ENCODE data around the gene ADCY4. TPM values are rescaled to one million over a fixed set of nuclear protein-coding genes. Genes with fewer than 3 reads are reported as not detected.

The ADCY4 gene
- total RNA-seq, 1 donor from 2014 or later: 74.6 TPM

DNA sequence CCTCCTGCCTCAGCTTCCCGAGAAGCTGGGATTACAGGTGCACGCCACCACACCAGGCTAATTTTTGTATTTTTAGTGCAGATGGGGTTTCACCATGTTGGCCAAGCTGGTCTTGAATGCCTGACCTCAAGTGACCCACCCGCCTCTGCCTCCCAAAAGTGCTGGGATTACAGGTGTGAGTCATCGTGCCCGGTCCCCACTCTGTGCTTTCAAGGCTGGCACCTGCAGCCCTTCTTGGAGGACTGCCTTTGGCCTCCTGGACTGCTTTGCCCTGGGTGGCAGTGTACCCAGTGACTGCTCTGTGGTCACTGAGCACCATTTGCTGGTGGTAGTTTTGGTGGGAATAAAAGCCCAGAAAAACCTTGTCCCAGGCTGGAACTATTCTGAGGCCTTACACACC lies 47.9 kb downstream of the ADCY4 start:
- Mint-ChIP-seq H3K4me3 (ENCODE audit: unreplicated experiment) (no peak overlapping the region), H3K36me3 (ENCODE audit: low read depth, unreplicated experiment) (peaks cover 15% of the 10 kb centered on the region), H3K4me1 (ENCODE audit: unreplicated experiment) (no peaks in the 10 kb centered on the region), H3K27ac (ENCODE audit: unreplicated experiment) (no peak overlapping the region), H3K9me3 (ENCODE audit: unreplicated experiment) (no peaks in the 10 kb centered on the region), H3K27me3 (ENCODE audit: unreplicated experiment) (peaks cover 13% of the 10 kb centered on the region)
- TF ChIP-seq, protein P1, sequence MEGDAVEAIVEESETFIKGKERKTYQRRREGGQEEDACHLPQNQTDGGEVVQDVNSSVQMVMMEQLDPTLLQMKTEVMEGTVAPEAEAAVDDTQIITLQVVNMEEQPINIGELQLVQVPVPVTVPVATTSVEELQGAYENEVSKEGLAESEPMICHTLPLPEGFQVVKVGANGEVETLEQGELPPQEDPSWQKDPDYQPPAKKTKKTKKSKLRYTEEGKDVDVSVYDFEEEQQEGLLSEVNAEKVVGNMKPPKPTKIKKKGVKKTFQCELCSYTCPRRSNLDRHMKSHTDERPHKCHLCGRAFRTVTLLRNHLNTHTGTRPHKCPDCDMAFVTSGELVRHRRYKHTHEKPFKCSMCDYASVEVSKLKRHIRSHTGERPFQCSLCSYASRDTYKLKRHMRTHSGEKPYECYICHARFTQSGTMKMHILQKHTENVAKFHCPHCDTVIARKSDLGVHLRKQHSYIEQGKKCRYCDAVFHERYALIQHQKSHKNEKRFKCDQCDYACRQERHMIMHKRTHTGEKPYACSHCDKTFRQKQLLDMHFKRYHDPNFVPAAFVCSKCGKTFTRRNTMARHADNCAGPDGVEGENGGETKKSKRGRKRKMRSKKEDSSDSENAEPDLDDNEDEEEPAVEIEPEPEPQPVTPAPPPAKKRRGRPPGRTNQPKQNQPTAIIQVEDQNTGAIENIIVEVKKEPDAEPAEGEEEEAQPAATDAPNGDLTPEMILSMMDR (IDR thresholded peaks at IDR 0.05; ENCODE audit: unreplicated experiment): no peak
- no peak for DNase-seq (ENCODE audit: low spot score)

DNA sequence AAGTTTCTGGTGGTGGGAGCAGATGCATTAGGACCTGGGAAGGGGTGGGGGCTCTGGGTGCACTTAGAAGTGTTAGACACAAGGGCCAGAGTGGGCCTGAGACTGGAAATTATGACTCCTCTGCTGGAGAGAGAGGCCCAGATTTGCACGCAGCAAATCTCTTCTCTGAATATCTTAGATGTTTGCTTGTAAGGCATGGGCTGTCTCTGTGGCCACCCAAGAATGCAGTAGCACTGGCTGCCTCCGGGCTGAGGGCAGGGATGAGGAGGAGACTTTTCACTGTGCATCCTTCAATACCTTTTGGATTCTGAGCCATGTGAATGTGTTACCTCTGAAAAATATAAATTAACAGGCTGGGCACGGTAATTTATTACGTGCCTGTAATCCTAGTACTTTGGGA lies 49.5 kb downstream of the ADCY4 start:
- Mint-ChIP-seq H3K36me3 (ENCODE audit: low read depth, unreplicated experiment) (peaks cover 4% of the 10 kb centered on the region), H3K27ac (ENCODE audit: unreplicated experiment) (no peak overlapping the region), H3K4me3 (ENCODE audit: unreplicated experiment) (no peak overlapping the region), H3K27me3 (ENCODE audit: unreplicated experiment) (peaks cover 17% of the 10 kb centered on the region), H3K4me1 (ENCODE audit: unreplicated experiment) (no peaks in the 10 kb centered on the region), H3K9me3 (ENCODE audit: unreplicated experiment) (no peaks in the 10 kb centered on the region)
- DNase-seq (ENCODE audit: low spot score): no peak
- TF ChIP-seq, protein P1 (IDR thresholded peaks at IDR 0.05; ENCODE audit: unreplicated experiment): no peak

DNA sequence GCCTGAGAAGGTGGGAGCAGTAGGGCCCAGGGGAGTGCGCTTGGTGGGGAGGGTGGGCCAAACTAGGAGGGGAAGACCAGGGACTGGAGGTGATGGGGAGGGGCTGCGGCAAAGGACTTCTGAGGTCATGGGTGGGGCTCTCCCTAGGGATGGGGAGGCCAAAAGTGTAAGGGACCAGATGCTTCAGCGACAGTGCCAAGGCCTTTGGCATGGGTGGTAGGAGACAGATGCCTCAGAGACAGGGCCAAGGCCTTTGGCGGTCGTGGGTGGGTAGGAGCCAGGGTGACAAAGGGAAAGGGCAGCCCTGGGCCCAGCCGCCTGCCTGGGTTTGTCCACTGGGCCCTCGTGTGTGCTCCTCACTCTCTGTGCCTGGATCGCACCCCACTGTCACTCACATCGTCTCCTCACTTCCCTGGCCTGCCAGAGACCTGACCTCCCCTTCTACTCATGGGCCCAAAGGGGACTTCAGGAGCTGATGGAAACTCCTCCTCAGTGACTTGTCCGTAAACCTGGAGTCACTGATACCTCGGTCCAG lies 50.3 kb downstream of the ADCY4 start:
- peaks cover 3% of the 10 kb centered on the region for H3K36me3 Mint-ChIP-seq (ENCODE audit: low read depth, unreplicated experiment)
- no peak overlapping the region for H3K4me3 Mint-ChIP-seq (ENCODE audit: unreplicated experiment)
- TF ChIP-seq, protein P1 (IDR thresholded peaks at IDR 0.05; ENCODE audit: unreplicated experiment): no peak
- no peaks in the 10 kb centered on the region for H3K4me1 Mint-ChIP-seq (ENCODE audit: unreplicated experiment)
- peaks cover 18% of the 10 kb centered on the region for H3K27me3 Mint-ChIP-seq (ENCODE audit: unreplicated experiment)
- no peaks in the 10 kb centered on the region for H3K9me3 Mint-ChIP-seq (ENCODE audit: unreplicated experiment)
- no peak overlapping the region for H3K27ac Mint-ChIP-seq (ENCODE audit: unreplicated experiment)
- no peak for DNase-seq (ENCODE audit: low spot score)

DNA sequence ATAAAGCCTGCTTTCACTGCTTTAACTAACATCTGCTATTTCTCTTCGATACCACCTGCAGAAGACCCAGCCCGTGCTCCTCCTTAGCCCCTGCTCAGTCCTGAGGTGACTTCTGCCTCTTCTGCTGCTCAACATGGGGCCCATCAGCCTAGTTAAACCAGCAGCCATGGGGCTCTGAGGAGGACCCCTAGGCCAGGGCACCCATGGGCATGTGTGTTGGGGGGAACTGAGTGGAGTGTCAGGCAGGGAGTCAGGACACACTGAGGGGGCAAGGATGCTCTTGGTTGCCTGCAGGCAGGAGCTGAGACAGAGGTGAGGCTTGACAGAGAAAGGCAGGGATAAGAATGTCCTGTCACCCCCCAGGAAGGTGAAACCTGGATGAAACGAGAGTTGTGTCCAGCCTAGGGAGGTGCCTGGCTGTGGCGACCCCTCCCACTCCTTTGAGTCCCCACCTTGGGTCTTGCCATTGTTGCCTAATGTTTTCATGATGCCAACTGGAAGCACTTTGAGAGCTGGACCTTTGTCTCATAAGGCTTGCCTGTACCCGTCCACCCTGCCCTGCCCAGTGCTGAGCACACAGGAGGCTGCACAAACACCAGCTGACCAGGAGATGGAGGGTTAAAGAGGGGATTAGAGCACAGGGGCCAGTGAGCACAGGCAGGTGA lies 50.9 kb downstream of the ADCY4 start:
- Mint-ChIP-seq H3K27me3 (ENCODE audit: unreplicated experiment) (peaks cover 18% of the 10 kb centered on the region), H3K27ac (ENCODE audit: unreplicated experiment) (no peak overlapping the region), H3K4me1 (ENCODE audit: unreplicated experiment) (no peaks in the 10 kb centered on the region), H3K4me3 (ENCODE audit: unreplicated experiment) (no peak overlapping the region), H3K36me3 (ENCODE audit: low read depth, unreplicated experiment) (peaks cover 3% of the 10 kb centered on the region), H3K9me3 (ENCODE audit: unreplicated experiment) (no peaks in the 10 kb centered on the region)
- no peak for DNase-seq (ENCODE audit: low spot score)
- TF ChIP-seq, protein P1 (IDR thresholded peaks at IDR 0.05; ENCODE audit: unreplicated experiment): no peak

GRCh38 chr14:24282736-24283135 lies 52.1 kb downstream of the ADCY4 start:
- DNase-seq (ENCODE audit: low spot score): no peak
- peaks cover 6% of the 10 kb centered on the region for H3K4me1 Mint-ChIP-seq (ENCODE audit: unreplicated experiment)
- H3K36me3 Mint-ChIP-seq (ENCODE audit: low read depth, unreplicated experiment): peaks cover 3% of the 10 kb centered on the region
- peaks cover 19% of the 10 kb centered on the region for H3K27me3 Mint-ChIP-seq (ENCODE audit: unreplicated experiment)
- TF ChIP-seq, protein P1 (IDR thresholded peaks at IDR 0.05; ENCODE audit: unreplicated experiment): no peak
- no peak overlapping the region for H3K27ac Mint-ChIP-seq (ENCODE audit: unreplicated experiment)
- H3K4me3 Mint-ChIP-seq (ENCODE audit: unreplicated experiment): no peak overlapping the region
- no peaks in the 10 kb centered on the region for H3K9me3 Mint-ChIP-seq (ENCODE audit: unreplicated experiment)

Data from endothelial cell (in vitro differentiated cells).